GM12801 (cell line): ENCODE results near the gene PPM1B.

Source experiments
- TF ChIP-seq, protein P1 (sequence below): IDR thresholded peaks from one replicate; pipeline ENCODE4 v1.5.1; 2011; ENCODE audit warnings: control low read depth; ENCODE audit not compliant: insufficient read length; ENCODE audit errors: extremely low read depth

Gene PPM1B

DNA sequence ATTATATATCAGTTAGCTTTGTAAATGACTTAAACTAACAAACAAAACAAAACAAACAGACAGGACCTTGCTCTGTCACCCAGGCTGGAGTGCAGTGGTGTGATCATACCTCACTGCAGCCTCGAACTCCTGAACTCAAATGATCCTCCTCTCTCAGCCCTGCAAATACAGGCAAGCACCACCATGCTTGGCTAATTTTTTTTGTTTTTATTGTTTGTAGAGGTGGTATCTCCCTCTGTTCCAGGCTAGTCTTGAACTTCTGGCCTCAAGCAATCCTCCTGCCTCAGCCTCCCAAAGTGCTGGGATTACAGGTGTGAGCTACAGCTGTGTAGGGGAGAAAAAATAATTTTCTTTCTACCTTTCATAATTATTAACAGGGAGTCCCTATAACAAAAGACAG is 33.8 kb upstream of the PPM1B start:
- TF ChIP-seq, protein P1, sequence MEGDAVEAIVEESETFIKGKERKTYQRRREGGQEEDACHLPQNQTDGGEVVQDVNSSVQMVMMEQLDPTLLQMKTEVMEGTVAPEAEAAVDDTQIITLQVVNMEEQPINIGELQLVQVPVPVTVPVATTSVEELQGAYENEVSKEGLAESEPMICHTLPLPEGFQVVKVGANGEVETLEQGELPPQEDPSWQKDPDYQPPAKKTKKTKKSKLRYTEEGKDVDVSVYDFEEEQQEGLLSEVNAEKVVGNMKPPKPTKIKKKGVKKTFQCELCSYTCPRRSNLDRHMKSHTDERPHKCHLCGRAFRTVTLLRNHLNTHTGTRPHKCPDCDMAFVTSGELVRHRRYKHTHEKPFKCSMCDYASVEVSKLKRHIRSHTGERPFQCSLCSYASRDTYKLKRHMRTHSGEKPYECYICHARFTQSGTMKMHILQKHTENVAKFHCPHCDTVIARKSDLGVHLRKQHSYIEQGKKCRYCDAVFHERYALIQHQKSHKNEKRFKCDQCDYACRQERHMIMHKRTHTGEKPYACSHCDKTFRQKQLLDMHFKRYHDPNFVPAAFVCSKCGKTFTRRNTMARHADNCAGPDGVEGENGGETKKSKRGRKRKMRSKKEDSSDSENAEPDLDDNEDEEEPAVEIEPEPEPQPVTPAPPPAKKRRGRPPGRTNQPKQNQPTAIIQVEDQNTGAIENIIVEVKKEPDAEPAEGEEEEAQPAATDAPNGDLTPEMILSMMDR: no peak

DNA sequence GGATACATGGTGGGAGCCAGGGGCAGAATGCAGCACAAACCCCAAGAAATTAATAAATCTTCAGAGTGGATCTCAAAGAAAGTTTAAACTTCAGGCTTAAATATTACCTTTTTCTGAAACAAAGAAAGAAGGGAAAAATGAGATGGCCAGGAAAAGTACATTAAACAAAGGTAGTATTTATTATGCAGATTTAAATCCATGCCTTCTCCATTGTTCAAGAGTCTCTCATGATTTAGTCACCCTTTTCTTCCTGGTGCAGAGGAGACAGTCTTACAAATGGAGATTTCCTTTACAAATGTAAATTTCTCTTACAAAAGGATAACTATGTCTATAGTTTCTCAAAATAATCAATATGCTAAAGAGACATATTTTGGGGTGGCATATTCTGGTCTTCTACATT is 33.4 kb upstream of the PPM1B start:
- TF ChIP-seq, protein P1: no peak

DNA sequence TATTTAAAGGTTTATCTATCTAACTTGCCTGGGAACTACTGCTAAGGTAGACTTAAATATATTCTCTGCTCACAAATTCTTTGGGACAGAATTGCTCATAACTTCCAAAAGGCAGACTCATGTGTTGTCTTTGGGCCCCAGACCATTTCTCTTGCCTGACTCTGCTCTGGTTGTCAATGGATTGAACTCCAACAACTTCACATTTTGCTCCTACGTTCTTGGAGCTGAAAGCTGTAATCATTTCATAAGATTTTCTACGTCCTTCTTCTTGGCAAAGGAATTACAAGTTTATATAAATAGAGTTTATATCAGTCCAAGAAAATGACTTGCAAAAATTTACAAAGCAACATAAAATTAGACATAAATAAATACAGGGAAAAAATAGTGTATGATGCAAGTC is 32.9 kb upstream of the PPM1B start:
- TF ChIP-seq, protein P1: no peak

DNA sequence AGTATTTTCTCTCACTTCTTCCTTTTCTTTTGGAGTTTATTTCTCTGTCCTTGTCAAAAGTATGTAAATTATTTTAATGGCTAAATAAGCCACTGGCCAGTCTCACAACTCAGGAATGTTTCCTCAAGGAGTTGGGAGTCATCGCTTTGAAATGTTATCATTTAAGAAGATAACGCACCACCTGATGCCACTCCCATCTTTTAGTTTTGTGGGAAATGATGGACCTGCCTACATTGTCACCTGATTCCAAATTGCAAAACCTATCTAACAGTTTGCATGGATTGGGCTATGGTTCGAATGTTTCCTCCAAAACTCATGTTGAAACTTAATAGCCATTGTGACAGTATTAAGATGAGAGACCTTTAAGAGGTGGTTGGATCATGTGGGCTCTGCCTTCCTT is 32.4 kb upstream of the PPM1B start:
- TF ChIP-seq, protein P1: no peak

DNA sequence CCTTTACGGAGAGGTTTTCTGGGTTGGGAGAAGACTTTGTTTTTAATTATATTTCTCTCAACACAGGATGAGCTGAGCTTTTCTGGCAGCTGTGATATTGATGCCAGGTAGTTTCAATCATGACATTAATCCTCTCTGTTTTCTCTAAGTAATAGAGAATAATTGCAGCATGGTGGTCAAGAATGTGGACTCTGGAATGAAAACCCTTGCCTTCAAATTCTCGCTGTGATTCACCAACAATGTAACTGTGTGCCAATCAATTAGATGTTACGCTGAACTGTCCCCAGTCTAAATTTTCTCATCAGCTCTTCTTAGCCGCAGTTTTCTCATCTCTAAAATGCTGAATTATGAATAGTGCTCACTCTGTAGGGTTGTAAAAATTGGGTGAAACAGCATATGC is 31.6 kb upstream of the PPM1B start:
- TF ChIP-seq, protein P1: no peak

DNA sequence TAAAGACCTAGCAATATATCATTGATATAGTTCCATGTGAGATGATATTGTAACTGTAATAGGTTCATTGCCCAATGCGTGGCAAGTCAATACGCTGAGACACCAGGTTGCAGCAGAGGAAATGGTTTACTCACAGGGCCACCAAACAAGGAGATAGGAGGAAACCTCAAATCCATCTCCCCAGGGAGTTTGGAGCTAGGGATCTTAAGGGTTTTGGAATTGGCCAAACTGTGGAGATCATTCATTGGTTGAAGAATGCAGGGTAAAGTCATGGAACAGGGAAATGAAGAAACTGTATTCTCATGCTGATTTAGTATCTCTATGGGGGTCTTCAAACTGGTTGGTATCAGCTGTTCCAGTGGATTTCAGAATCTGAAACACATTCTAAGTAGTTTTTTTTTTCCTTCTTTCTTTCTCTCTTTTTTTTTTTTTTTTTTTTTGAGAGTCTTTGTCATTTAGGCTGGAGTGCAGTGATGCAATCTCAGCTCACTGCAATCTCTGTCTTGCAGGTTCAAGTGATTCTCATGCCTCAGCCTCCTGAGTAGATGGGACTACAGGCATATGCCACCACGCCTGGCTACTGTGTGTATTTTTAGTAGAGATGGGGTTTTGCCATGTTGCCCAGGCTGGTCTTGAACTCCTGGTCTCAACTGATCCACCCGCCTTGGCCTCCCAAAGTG is 30.7 kb upstream of the PPM1B start:
- TF ChIP-seq, protein P1: no peak

DNA sequence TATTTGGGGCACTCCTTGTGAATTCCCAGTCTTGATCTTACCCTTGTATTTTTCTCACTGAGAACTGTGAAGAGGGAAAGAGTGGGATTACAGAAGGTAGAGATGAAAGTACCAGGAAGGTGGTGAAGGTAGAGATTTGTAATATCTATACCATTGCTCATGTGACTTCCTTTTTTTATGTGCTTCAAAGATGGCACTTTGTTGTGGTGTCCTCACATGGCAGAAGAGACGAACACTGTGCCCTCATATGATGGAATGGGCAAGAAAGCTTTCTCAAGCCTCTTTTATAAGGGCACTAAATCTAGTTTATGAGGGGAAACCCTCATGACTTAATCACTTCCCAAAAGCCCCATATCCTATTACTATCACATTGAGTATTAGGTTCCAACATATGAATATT is 28.9 kb upstream of the PPM1B start:
- TF ChIP-seq, protein P1: no peak
